ENCODE measurements around the gene VRK2. TPM values are rescaled to one million over a fixed set of nuclear protein-coding genes. Genes with fewer than 3 reads are reported as not detected.

The VRK2 gene
- total RNA-seq, 6 experiments from 2014 or later: 17.6 to 27.1 (median 23.0) TPM

DNA sequence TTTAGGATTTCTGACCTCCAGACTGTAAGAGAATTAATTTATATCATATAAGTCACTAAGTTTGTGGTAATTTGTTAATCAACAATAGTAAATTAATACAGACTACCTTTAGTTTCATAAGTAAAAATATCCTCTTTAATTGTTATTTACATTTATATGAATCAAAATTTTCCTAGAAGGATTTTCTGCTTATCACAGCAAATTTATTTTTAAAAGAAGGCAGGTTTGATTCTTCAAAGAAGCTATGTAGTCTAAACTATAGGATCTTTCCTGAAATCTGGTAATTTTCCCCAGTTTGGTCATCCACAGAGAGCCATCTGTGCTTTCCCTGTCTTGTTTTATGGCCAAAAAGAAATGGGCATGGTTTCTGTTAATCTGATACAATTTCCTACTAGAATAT is 13.1 kb upstream of the VRK2 start:
- Mint-ChIP-seq H3K4me1 (ENCODE audit: low read depth) (peaks cover 37% of the 10 kb centered on the region), H3K36me3 (ENCODE audit: low read depth) (peaks cover 26% of the 10 kb centered on the region), H3K9me3 (peaks cover 4% of the 10 kb centered on the region; the same call in 1 of the 2 replicates), H3K4me3 (no peak overlapping the region), H3K27me3 (ENCODE audit: insufficient read depth) (no peaks in the 10 kb centered on the region), H3K27ac (no peak overlapping the region)
- TF ChIP-seq, protein P1, sequence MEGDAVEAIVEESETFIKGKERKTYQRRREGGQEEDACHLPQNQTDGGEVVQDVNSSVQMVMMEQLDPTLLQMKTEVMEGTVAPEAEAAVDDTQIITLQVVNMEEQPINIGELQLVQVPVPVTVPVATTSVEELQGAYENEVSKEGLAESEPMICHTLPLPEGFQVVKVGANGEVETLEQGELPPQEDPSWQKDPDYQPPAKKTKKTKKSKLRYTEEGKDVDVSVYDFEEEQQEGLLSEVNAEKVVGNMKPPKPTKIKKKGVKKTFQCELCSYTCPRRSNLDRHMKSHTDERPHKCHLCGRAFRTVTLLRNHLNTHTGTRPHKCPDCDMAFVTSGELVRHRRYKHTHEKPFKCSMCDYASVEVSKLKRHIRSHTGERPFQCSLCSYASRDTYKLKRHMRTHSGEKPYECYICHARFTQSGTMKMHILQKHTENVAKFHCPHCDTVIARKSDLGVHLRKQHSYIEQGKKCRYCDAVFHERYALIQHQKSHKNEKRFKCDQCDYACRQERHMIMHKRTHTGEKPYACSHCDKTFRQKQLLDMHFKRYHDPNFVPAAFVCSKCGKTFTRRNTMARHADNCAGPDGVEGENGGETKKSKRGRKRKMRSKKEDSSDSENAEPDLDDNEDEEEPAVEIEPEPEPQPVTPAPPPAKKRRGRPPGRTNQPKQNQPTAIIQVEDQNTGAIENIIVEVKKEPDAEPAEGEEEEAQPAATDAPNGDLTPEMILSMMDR (IDR thresholded peaks at IDR 0.05): no peak
- DNase-seq: no peak

GRCh38 chr2:58035352-58035751 is 11.3 kb upstream of the VRK2 start:
- TF ChIP-seq, protein P1 (IDR thresholded peaks at IDR 0.05): no peak
- Mint-ChIP-seq H3K27ac (no peak overlapping the region), H3K4me3 (no peak overlapping the region)

DNA sequence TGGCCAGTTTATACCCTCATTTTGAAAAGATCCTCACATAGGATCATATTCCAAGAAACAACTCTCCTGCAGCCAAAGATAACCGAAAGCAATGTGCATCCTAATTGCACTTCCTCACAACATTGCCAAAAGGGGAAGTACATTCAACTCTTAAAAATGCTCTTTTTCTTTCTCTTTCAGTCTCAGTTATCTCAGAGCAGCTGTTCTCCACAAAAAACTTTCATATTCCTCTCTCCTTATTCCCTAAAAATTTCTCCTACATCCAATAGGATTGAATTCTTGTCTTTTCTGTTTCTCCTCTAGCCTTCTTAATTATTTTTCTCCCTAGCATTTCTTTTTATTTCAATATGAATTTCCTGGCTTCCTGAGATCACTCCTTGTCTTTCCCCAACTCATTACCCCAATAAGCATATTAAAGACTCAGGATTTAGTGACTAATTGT is 7.4 kb upstream of the VRK2 start:
- peak overlapping the region; percentile 71 for H3K27ac Mint-ChIP-seq
- H3K4me1 Mint-ChIP-seq (ENCODE audit: low read depth): peaks cover 54% of the 10 kb centered on the region
- no peaks in the 10 kb centered on the region for H3K27me3 Mint-ChIP-seq (ENCODE audit: insufficient read depth)
- peak overlapping the region; percentile 79 for H3K4me3 Mint-ChIP-seq
- H3K9me3 Mint-ChIP-seq: peaks cover 4% of the 10 kb centered on the region; the same call in 1 of the 2 replicates
- peaks cover 9% of the 10 kb centered on the region; the same call in 1 of the 2 replicates for H3K36me3 Mint-ChIP-seq (ENCODE audit: low read depth)
- TF ChIP-seq, protein P1 (IDR thresholded peaks at IDR 0.05): no peak
- DNase-seq: peak; percentile 32

More at GRCh38 chr2:58035352-58035751, 11.3 kb upstream of the VRK2 start:
- Mint-ChIP-seq H3K9me3 (peaks cover 4% of the 10 kb centered on the region; the same call in 1 of the 2 replicates), H3K4me1 (ENCODE audit: low read depth) (peaks cover 50% of the 10 kb centered on the region), H3K36me3 (ENCODE audit: low read depth) (peaks cover 26% of the 10 kb centered on the region), H3K27me3 (ENCODE audit: insufficient read depth) (no peaks in the 10 kb centered on the region)
- DNase-seq: no peak

DNA sequence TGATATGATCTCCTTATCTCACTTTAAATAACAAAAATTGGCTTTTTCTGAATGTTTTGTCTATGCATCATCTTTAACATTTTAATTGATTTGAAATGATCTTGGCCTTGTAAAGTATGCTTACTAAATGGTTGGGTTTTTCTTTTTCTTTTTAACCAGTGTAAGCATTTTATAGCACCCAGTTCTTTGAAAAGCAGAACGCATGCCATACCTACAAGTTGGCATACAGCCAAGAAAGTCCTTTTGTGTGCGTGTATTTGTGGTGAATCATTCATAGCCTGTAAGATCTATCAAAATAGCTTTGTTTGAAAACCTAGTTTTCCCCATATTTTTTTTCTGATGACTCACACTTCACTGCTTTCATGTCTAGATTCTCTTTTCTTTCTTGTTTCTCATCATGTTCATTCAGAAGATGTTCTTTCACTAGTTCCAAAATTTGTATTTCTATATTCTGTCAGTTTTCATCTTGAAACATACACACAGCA is 4.1 kb upstream of the VRK2 start:
- Mint-ChIP-seq H3K4me1 (ENCODE audit: low read depth) (peaks cover 68% of the 10 kb centered on the region), H3K36me3 (ENCODE audit: low read depth) (peaks cover 5% of the 10 kb centered on the region; the same call in 1 of the 2 replicates), H3K27ac (peak overlapping the region; percentile 65), H3K9me3 (peaks cover 4% of the 10 kb centered on the region; the same call in 1 of the 2 replicates), H3K27me3 (ENCODE audit: insufficient read depth) (no peaks in the 10 kb centered on the region), H3K4me3 (peak overlapping the region; percentile 37; the same call in 1 of the 2 replicates)
- DNase-seq: peak; percentile 92
- TF ChIP-seq, protein P1 (IDR thresholded peaks at IDR 0.05): no peak

DNA sequence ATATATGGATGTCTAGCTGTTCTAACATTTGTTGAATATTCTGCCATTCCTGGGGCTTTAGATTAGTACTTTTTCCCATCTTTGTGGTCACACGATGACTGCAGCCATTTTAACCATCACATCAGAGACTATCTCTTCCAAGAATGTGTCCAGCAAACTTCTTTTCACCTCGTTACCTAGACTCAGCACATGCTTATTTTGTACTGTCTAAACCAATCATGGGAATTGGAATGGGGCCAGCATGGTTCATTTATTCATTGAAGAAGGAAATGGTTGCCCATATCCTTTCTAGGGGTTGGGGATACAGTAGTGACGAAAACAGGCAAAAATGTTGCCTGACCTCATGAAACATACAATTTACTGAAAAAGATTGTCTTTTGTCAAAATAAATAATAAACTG is 2.5 kb upstream of the VRK2 start:
- TF ChIP-seq, protein P1 (IDR thresholded peaks at IDR 0.05): no peak
- Mint-ChIP-seq H3K27me3 (ENCODE audit: insufficient read depth) (no peaks in the 10 kb centered on the region), H3K36me3 (ENCODE audit: low read depth) (peaks cover 3% of the 10 kb centered on the region; the same call in 1 of the 2 replicates), H3K27ac (no peak overlapping the region), H3K4me3 (no peak overlapping the region), H3K4me1 (ENCODE audit: low read depth) (peaks cover 74% of the 10 kb centered on the region), H3K9me3 (no peaks in the 10 kb centered on the region)
- DNase-seq: no peak

Data from HFFc6 (cell line).